ENCODE data around the gene RASAL1. TPM values are rescaled to one million over a fixed set of nuclear protein-coding genes. Genes with fewer than 3 reads are reported as not detected.
"Not testable (repeated sequence)": the region's sequence is repeated elsewhere in the genome, so short reads cannot be mapped to it uniquely, and the experiment has no call there.

RASAL1 gene
- total and polyA plus RNA-seq, 8 donors, result 3.0 to 62.0 (median 23.8) TPM

DNA sequence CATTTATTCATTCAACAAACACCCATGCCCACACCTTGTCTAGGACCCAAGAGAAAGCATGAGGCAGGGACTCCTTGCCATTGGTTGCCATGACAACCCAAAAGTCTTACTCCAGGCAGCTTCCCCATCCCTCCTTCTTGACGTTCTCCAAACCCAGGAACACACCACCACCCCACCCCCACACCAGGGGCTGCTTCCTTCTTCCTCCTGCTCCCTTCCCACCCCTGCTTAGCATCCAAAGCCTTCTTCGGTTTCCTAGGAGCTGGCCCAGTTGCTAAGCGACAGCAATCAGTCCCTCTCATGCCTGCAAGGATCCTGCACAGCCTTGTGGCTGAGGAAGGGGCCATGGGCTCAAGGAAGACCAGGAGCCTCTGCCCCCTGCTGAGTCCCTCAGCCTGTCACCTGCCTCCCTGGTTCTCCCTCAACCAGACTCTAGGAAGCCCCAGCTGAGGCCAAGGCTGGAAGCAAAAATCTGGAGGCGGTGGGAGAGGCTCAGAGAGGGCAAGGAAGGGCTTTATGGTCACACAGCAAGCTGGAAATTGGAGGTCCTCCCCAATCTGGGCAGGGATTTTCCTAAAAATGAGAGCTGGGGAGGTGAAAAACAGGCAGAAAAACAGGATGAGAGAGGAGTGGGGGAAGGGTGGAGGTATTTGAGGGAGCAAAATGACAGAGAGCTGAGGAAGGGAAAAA is 15.4 kb downstream of the RASAL1 start:
- intact Hi-C loops (cut with DNase I; ENCODE audit: low total_unique reads), result no loop called here
- 45 to 60% (median 49%) methylated on average over 4 of the region's 4 CpGs for WGBS, 5 donors
- no peak overlapping the region for H3K4me3 ChIP-seq
- peaks cover 0 to 3% (median 0%) of the 10 kb centered on the region in 4 donors for H3K36me3 ChIP-seq
- H3K27ac ChIP-seq, result no peak overlapping the region
- peaks cover 0 to 10% (median 3%) of the 10 kb centered on the region in 4 donors for H3K9me3 ChIP-seq
- H3K4me1 ChIP-seq, result no peaks in the 10 kb centered on the region
- TF ChIP-seq POLR2A (IDR thresholded peaks at IDR 0.05) (no peak), EP300 (IDR thresholded peaks at IDR 0.05) (no peak), POLR2AphosphoS5 (IDR thresholded peaks at IDR 0.05) (no peak)
- TF ChIP-seq, protein P1, sequence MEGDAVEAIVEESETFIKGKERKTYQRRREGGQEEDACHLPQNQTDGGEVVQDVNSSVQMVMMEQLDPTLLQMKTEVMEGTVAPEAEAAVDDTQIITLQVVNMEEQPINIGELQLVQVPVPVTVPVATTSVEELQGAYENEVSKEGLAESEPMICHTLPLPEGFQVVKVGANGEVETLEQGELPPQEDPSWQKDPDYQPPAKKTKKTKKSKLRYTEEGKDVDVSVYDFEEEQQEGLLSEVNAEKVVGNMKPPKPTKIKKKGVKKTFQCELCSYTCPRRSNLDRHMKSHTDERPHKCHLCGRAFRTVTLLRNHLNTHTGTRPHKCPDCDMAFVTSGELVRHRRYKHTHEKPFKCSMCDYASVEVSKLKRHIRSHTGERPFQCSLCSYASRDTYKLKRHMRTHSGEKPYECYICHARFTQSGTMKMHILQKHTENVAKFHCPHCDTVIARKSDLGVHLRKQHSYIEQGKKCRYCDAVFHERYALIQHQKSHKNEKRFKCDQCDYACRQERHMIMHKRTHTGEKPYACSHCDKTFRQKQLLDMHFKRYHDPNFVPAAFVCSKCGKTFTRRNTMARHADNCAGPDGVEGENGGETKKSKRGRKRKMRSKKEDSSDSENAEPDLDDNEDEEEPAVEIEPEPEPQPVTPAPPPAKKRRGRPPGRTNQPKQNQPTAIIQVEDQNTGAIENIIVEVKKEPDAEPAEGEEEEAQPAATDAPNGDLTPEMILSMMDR (IDR thresholded peaks at IDR 0.05), result no peak
- peak in 1 of 2 donors; percentile 28 for DNase-seq
- peaks cover 0 to 26% (median 0%) of the 10 kb centered on the region in 3 donors for H3K27me3 ChIP-seq

DNA sequence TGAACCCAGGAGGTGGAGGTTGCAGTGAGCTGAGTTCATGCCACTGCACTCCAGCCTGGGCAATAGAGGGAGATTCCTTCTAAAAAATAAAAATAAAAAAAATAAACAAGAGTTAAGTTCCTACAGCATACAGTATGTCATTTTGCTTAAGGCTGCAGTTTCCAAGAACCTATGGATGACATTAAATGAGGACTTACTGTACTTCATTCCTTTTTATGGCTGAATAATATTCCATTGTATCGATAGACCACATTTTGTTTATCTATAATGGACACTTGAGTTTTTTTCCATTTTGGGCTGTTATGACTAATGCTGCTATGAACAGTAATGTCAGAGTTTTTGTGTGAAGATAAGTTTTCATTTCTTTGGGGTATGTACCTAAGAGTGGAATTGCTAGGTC is 17.4 kb downstream of the RASAL1 start:
- DNase-seq, result no peak
- WGBS, 5 donors, result 87 to 98% (median 96%) methylated on average over 1 of the region's 1 CpG
- H3K4me1 ChIP-seq, result no peaks in the 10 kb centered on the region
- intact Hi-C loops (cut with DNase I; ENCODE audit: low total_unique reads), result no loop called here
- TF ChIP-seq POLR2AphosphoS5 (IDR thresholded peaks at IDR 0.05), result no peak
- peaks cover 0 to 41% (median 0%) of the 10 kb centered on the region in 3 donors for H3K27me3 ChIP-seq
- no peak overlapping the region for H3K27ac ChIP-seq
- peaks cover 0 to 10% (median 0%) of the 10 kb centered on the region in 4 donors for H3K36me3 ChIP-seq
- no peak overlapping the region for H3K4me3 ChIP-seq
- peaks cover 0 to 3% (median 1%) of the 10 kb centered on the region in 4 donors for H3K9me3 ChIP-seq

DNA sequence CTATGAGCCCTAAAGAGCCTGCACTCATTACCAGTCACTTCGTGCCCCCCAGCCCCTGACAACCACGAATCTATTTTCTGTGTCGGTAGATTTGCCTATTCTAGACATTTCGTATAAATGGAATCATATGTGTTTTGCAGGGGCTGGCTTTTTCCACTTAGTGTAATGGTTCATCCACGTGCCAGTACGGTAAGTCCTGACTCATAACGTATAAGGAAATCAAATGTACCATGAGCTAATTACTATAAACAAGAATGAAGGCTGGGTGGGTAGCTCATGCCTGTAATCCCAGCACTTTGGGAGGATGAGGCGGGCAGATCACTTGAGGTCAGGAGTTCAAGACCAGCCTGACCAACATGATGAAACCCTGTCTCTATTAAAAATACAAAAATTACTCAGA is 17.9 kb downstream of the RASAL1 start:
- H3K4me1 ChIP-seq; intact Hi-C loops (cut with DNase I; ENCODE audit: low total_unique reads); H3K4me3 ChIP-seq; H3K27ac ChIP-seq; H3K9me3 ChIP-seq; DNase-seq: not testable (repeated sequence)
- Histone ChIP-seq H3K36me3 (peaks cover 0 to 10% (median 0%) of the 10 kb centered on the region in 4 donors), H3K27me3 (peaks cover 0 to 44% (median 0%) of the 10 kb centered on the region in 3 donors)
- 72 to 85% (median 76%) methylated on average over 8 of the region's 8 CpGs for WGBS, 5 donors

DNA sequence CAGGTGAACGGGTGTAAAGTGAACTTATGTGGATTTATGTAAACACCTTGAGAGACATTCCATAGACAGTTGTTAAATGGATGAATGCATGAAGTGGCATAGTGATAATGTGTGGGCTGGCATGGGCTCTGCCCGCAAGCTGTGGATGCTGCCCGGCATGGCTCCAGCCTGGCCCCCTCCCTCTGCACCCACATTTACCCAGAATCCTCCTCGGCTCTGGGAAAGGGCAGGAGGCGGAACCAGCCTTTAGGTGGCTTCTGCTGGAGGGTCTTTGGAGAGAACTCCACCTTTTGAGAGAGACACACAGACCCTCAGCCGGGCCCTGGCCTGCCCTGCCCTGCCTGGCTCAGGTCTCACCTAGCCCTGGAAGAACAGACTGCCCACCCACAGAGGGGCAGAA is 18.7 kb downstream of the RASAL1 start:
- 47 to 71% (median 63%) methylated on average over 4 to 6 of the region's 6 CpGs for WGBS, 5 donors
- no peaks in the 10 kb centered on the region for H3K4me1 ChIP-seq
- DNase-seq, result no peak
- peaks cover 0 to 15% (median 0%) of the 10 kb centered on the region in 4 donors for H3K36me3 ChIP-seq
- H3K27ac ChIP-seq, result no peak overlapping the region
- intact Hi-C loops (cut with DNase I; ENCODE audit: low total_unique reads), result no loop called here
- H3K4me3 ChIP-seq, result no peak overlapping the region
- H3K9me3 ChIP-seq, result no peaks in the 10 kb centered on the region
- peaks cover 0 to 52% (median 0%) of the 10 kb centered on the region in 3 donors for H3K27me3 ChIP-seq
- no peak for TF ChIP-seq POLR2A (IDR thresholded peaks at IDR 0.05)
- TF ChIP-seq EP300 (IDR thresholded peaks at IDR 0.05), result no peak
- TF ChIP-seq, protein P1 (IDR thresholded peaks at IDR 0.05), result no peak
- TF ChIP-seq POLR2AphosphoS5 (IDR thresholded peaks at IDR 0.05), result no peak

DNA sequence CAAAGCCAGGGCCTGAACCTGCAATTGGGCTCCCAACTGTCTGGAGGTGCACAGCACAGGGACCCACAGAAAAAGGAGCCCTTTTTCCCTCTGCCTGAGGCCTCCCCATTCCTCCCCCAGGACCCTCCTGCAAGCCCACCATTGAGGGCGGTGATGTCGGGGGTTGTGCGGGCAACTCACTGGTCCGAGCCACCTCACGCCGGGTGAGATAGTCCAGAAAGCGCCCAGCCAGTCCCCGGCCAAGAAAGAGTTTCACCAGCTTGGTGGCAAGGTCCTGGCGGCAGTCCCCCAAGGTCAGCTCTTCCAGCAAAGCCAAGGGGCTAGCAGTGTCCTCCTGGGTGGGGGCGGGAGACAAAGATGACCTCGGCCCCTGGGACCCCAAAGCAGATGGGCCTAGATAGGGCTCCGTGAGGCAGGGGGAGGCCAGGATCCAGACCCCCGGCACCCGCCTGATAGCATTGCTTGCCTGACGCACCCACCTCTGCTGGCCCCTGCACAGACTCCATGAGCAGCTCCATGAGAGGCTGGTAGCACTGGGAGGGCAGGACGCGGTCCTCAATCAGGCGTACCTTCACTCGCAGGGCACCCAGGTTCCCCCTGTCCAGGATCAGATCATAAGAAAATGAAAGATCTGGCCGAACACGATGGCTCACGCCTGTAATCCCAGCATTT is 20.0 kb downstream of the RASAL1 start:
- H3K4me3 ChIP-seq, result no peak overlapping the region
- no peak for DNase-seq
- intact Hi-C loops (cut with DNase I; ENCODE audit: low total_unique reads), result no loop called here
- peaks cover 0 to 49% (median 0%) of the 10 kb centered on the region in 3 donors for H3K27me3 ChIP-seq
- H3K4me1 ChIP-seq, result no peaks in the 10 kb centered on the region
- no peaks in the 10 kb centered on the region for H3K9me3 ChIP-seq
- TF ChIP-seq POLR2AphosphoS5 (IDR thresholded peaks at IDR 0.05) (no peak), POLR2A (IDR thresholded peaks at IDR 0.05) (no peak), EP300 (IDR thresholded peaks at IDR 0.05) (no peak)
- TF ChIP-seq, protein P1 (IDR thresholded peaks at IDR 0.05), result no peak
- peaks cover 0 to 19% (median 0%) of the 10 kb centered on the region in 4 donors for H3K36me3 ChIP-seq
- H3K27ac ChIP-seq, result no peak overlapping the region
- WGBS, 5 donors, result 79 to 95% (median 86%) methylated on average over 19 to 22 of the region's 22 CpGs

All from stomach (tissue), 9 donors.